Activated T-cell treated with anti-CD3 and anti-CD28 coated beads for 1 hour (primary cell): ENCODE results near the gene KCNA10.

Experiments used
- DNase-seq: peaks from one replicate; pipeline ENCODE4 v3.0.0-alpha.2; 2020; ENCODE audit warnings: low read depth

KCNA10 gene

GRCh38 chr1:110477041-110477440, 41.9 kb downstream of the KCNA10 start:
- no peak for DNase-seq

- no peak for DNase-seq
Measured at GRCh38 chr1:110476028-110476765, 42.8 kb downstream of the KCNA10 start.

GRCh38 chr1:110475362-110476027, 43.5 kb downstream of the KCNA10 start:
- DNase-seq = no peak

GRCh38 chr1:110474444-110474843, 44.5 kb downstream of the KCNA10 start:
- no peak for DNase-seq

- DNase-seq = no peak
Measured at GRCh38 chr1:110472546-110472945, 46.4 kb downstream of the KCNA10 start.

GRCh38 chr1:110471131-110471530, 47.8 kb downstream of the KCNA10 start:
- no peak for DNase-seq
